OCI-LY7 (cell line): ENCODE results near the gene ZNF239.

ENCODE experiments used
- EZH2phosphoT487 ChIP-seq: fragments of 200-600 bp; sonication (generic); IDR thresholded peaks from 2 replicates; pipeline ENCODE4 v1.6.1; 2018; ENCODE audit warnings: low read depth, borderline replicate concordance, mild to moderate bottlenecking, mixed run types, antibody characterized with exemption, low read length, moderate library complexity, mixed read lengths
- TF ChIP-seq, protein P1 (sequence below): fragments of 200-600 bp; sonication (generic); conservative IDR thresholded peaks from 2 replicates; pipeline ENCODE4 v1.5.1; 2014; ENCODE audit warnings: mild to moderate bottlenecking, antibody characterized with exemption, low read length, moderate library complexity, mixed read lengths

DNA sequence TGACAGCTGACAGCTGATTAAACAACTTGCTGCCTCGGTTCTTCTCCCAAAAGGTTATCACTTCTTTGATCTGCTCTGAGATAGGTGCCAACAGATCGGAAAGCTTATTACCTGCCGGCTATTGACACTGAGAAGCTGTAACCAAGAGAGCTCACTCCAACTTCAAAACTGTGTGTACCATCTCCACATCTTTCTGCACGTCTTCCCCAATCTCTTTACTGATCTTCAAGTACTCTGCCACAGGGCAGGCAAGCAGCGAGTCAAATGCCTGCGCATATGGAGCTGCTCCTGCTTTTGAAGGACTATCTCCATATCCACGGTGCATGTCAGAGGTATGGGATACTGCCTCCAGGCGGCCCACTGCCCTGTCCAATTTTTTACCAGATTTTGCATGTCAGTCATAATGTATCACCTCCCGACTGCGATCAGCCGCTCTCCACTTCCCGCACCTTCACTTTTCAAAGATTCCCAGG, 31.5 kb upstream of the ZNF239 start:
- TF ChIP-seq, protein P1, sequence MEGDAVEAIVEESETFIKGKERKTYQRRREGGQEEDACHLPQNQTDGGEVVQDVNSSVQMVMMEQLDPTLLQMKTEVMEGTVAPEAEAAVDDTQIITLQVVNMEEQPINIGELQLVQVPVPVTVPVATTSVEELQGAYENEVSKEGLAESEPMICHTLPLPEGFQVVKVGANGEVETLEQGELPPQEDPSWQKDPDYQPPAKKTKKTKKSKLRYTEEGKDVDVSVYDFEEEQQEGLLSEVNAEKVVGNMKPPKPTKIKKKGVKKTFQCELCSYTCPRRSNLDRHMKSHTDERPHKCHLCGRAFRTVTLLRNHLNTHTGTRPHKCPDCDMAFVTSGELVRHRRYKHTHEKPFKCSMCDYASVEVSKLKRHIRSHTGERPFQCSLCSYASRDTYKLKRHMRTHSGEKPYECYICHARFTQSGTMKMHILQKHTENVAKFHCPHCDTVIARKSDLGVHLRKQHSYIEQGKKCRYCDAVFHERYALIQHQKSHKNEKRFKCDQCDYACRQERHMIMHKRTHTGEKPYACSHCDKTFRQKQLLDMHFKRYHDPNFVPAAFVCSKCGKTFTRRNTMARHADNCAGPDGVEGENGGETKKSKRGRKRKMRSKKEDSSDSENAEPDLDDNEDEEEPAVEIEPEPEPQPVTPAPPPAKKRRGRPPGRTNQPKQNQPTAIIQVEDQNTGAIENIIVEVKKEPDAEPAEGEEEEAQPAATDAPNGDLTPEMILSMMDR, result no peak
- no peak for TF ChIP-seq EZH2phosphoT487
